ENCODE data around the gene GNB2. TPM values are rescaled to one million over a fixed set of nuclear protein-coding genes. Genes with fewer than 3 reads are reported as not detected.

GNB2 gene
- total and polyA plus RNA-seq, 2 of the 13 experiments (the other 11 are each of a cell fraction or from before 2014, with no cell fraction given), result 48.3 to 67.1 TPM

- TSS peak; percentile 44 for BruUV-seq (replicated peaks)
- ATAC-seq (no peak), DNase-seq (ENCODE audit: low spot score) (no peak), FAIRE-seq (no peak)
- peak overlapping the region; percentile 92 to 97 (median 96) for H3K4me3 ChIP-seq (replicated peaks in 1 of 3; ENCODE audit: insufficient read depth in 1 of 3, low read depth in 2 of 3, low read length in 3 of 3)
- peaks cover 0 to 4% of the 10 kb centered on the region in 2 experiments; a peak in 2 of 5 replicates for H3K27me3 ChIP-seq (ENCODE audit: control insufficient read depth in 1 of 2, insufficient read depth in 2 of 2, low read length in 2 of 2)
- peaks cover 14 to 25% of the 10 kb centered on the region in 2 experiments; a peak in 4 of 5 replicates for H3K36me3 ChIP-seq (replicated peaks in 1 of 2; ENCODE audit: control insufficient read depth in 1 of 2, insufficient read depth in 2 of 2, low read length in 2 of 2)
- H3K27ac ChIP-seq (ENCODE audit: extremely low read length, insufficient read depth, low read length), result no peak overlapping the region
- peaks cover 8% of the 10 kb centered on the region; the same call in 1 of the 2 replicates for H4K20me1 ChIP-seq (ENCODE audit: insufficient read depth, low read length)
- H3K4me1 ChIP-seq (ENCODE audit: insufficient read depth, low read length), result peaks cover 35% of the 10 kb centered on the region
- intact Hi-C loops (cut with micrococcal nuclease; ENCODE audit: unreplicated experiment), result loop anchor here (2.0 kb wide), 1 partner anchor 16 kb away; no protein-coding TSS in a partner anchor
- H2AFZ ChIP-seq (ENCODE audit: low read length), result no peak overlapping the region
- CTCF ChIA-PET (ENCODE audit: low intra/inter-chr PET ratio, low total read pairs), result no interaction called here
- peak overlapping the region; percentile 78 for H3K4me2 ChIP-seq (ENCODE audit: low read depth, low read length)
- no peaks in the 10 kb centered on the region for H3K9me3 ChIP-seq (ENCODE audit: low read length)
- 0 out of 2 replicates have a peak, but pooled peaks have one; percentile 7 for TF ChIP-seq RAD21 (CRISPR knock-in tag; IDR thresholded peaks at IDR 0.05)
- TF ChIP-seq, protein P1, sequence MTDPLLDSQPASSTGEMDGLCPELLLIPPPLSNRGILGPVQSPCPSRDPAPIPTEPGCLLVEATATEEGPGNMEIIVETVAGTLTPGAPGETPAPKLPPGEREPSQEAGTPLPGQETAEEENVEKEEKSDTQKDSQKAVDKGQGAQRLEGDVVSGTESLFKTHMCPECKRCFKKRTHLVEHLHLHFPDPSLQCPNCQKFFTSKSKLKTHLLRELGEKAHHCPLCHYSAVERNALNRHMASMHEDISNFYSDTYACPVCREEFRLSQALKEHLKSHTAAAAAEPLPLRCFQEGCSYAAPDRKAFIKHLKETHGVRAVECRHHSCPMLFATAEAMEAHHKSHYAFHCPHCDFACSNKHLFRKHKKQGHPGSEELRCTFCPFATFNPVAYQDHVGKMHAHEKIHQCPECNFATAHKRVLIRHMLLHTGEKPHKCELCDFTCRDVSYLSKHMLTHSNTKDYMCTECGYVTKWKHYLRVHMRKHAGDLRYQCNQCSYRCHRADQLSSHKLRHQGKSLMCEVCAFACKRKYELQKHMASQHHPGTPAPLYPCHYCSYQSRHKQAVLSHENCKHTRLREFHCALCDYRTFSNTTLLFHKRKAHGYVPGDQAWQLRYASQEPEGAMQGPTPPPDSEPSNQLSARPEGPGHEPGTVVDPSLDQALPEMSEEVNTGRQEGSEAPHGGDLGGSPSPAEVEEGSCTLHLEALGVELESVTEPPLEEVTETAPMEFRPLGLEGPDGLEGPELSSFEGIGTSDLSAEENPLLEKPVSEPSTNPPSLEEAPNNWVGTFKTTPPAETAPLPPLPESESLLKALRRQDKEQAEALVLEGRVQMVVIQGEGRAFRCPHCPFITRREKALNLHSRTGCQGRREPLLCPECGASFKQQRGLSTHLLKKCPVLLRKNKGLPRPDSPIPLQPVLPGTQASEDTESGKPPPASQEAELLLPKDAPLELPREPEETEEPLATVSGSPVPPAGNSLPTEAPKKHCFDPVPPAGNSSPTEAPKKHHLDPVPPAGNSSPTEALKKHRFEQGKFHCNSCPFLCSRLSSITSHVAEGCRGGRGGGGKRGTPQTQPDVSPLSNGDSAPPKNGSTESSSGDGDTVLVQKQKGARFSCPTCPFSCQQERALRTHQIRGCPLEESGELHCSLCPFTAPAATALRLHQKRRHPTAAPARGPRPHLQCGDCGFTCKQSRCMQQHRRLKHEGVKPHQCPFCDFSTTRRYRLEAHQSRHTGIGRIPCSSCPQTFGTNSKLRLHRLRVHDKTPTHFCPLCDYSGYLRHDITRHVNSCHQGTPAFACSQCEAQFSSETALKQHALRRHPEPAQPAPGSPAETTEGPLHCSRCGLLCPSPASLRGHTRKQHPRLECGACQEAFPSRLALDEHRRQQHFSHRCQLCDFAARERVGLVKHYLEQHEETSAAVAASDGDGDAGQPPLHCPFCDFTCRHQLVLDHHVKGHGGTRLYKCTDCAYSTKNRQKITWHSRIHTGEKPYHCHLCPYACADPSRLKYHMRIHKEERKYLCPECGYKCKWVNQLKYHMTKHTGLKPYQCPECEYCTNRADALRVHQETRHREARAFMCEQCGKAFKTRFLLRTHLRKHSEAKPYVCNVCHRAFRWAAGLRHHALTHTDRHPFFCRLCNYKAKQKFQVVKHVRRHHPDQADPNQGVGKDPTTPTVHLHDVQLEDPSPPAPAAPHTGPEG (CRISPR knock-in tag; IDR thresholded peaks at IDR 0.05), result 0 out of 2 replicates have a peak, but pooled peaks have one; percentile 34
- TF ChIP-seq GZF1 (CRISPR knock-in tag; IDR thresholded peaks at IDR 0.05), result peak; percentile 96
- no peak for TF ChIP-seq CENPX (CRISPR knock-in tag; IDR thresholded peaks at IDR 0.05)
- TF ChIP-seq UBTF (CRISPR knock-in tag; IDR thresholded peaks at IDR 0.05), result 0 out of 2 replicates have a peak, but pooled peaks have one; percentile 0
- TF ChIP-seq, protein P2, sequence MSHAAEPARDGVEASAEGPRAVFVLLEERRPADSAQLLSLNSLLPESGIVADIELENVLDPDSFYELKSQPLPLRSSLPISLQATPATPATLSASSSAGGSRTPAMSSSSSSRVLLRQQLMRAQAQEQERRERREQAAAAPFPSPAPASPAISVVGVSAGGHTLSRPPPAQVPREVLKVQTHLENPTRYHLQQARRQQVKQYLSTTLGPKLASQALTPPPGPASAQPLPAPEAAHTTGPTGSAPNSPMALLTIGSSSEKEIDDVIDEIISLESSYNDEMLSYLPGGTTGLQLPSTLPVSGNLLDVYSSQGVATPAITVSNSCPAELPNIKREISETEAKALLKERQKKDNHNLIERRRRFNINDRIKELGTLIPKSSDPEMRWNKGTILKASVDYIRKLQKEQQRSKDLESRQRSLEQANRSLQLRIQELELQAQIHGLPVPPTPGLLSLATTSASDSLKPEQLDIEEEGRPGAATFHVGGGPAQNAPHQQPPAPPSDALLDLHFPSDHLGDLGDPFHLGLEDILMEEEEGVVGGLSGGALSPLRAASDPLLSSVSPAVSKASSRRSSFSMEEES (CRISPR knock-in tag; IDR thresholded peaks at IDR 0.05), result no peak
- no CpG with 5 or more reads among the region's 46 CpGs for WGBS (ENCODE audit: low lambda C conversion rate)
- H3K9ac ChIP-seq (ENCODE audit: insufficient read depth, low read depth, low read length), result peak overlapping the region; percentile 93
- in situ Hi-C loops (cut with HindIII; ENCODE audit: extremely low pct_ligation_motif_present, low pct_unique_long_range_greater_than_20kb), result no loop called here
- H3K79me2 ChIP-seq (ENCODE audit: insufficient read depth, low read length), result peaks cover 9% of the 10 kb centered on the region
- POLR2A ChIA-PET, result interaction anchor here (0.8 to 1.4 kb wide), 3 partner anchors 18 to 32 kb away, joined by 3 to 4 read pairs (median 3); no protein-coding TSS in a partner anchor
Observed at GRCh38 chr7:100675105-100675451, 1.5 kb downstream of the GNB2 start.
